ENCODE measurements around the gene KRTAP4-12.
"Not testable (repeated sequence)": the region's sequence is repeated elsewhere in the genome, so short reads cannot be mapped to it uniquely, and the experiment has no call there.

Gene KRTAP4-12

GRCh38 chr17:41096055-41096454, 27.9 kb downstream of the KRTAP4-12 start:
- DNase-seq (ENCODE audit: low read depth in 3 of 3, low spot score in 1 of 3) = no peak

GRCh38 chr17:41088760-41089352, 35.1 kb downstream of the KRTAP4-12 start:
- not testable (repeated sequence) for DNase-seq (ENCODE audit: low read depth in 3 of 3, low spot score in 1 of 3)

GRCh38 chr17:41084100-41084856, 39.7 kb downstream of the KRTAP4-12 start, which contains the start of gene KRTAP4-7:
KRTAP4-7 (plus strand) TSS chr17:41084150; CDS start chr17:41084207, 57 bp downstream.
- not testable (repeated sequence) for DNase-seq (ENCODE audit: low read depth in 3 of 3, low spot score in 1 of 3)

GRCh38 chr17:41083427-41083826, 40.6 kb downstream of the KRTAP4-12 start:
- DNase-seq (ENCODE audit: low read depth in 3 of 3, low spot score in 1 of 3) = not testable (repeated sequence)

GRCh38 chr17:41082626-41083025, 41.4 kb downstream of the KRTAP4-12 start:
- DNase-seq (ENCODE audit: low read depth in 3 of 3, low spot score in 1 of 3) = no peak

GRCh38 chr17:41076788-41077187, 47.2 kb downstream of the KRTAP4-12 start:
- DNase-seq (ENCODE audit: low read depth in 3 of 3, low spot score in 1 of 3) = no peak

- no peak for DNase-seq (ENCODE audit: low read depth in 3 of 3, low spot score in 1 of 3)
These were observed 50.3 kb downstream of the KRTAP4-12 start for GRCh38 chr17:41073676-41074075.
